Measurements from ENCODE around the gene TEX13B.

The TEX13B gene

DNA sequence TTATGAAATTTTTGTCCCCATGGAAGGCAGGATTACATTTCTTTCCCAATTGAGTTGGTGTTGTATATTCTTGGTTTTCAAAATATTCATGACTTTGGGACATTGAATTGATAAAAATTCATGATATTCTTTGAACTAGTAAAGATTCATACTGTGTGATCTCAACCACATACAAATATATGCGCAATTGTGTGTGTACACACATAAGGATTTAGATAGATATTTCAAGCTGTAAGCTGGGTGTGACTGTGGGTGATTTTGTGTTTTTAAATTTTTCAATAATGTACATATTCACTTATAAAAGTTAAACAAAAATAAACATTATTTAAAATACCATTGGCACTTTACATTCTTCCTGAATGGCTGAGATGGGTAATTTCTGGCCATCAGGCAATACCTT is 43.2 kb upstream of the TEX13B start:
- Histone ChIP-seq H3K27ac (ENCODE audit: poor library complexity, severe bottlenecking) (no peak overlapping the region), H3K27me3 (ENCODE audit: insufficient read depth, poor library complexity, severe bottlenecking) (no peaks in the 10 kb centered on the region), H3K36me3 (ENCODE audit: low read depth) (no peaks in the 10 kb centered on the region), H3K4me1 (ENCODE audit: insufficient read depth, poor library complexity, severe bottlenecking) (peaks cover 8% of the 10 kb centered on the region), H3K9me3 (ENCODE audit: severe bottlenecking) (no peaks in the 10 kb centered on the region), H3K4me3 (ENCODE audit: severe bottlenecking) (no peak overlapping the region)
- TF ChIP-seq, protein P1, sequence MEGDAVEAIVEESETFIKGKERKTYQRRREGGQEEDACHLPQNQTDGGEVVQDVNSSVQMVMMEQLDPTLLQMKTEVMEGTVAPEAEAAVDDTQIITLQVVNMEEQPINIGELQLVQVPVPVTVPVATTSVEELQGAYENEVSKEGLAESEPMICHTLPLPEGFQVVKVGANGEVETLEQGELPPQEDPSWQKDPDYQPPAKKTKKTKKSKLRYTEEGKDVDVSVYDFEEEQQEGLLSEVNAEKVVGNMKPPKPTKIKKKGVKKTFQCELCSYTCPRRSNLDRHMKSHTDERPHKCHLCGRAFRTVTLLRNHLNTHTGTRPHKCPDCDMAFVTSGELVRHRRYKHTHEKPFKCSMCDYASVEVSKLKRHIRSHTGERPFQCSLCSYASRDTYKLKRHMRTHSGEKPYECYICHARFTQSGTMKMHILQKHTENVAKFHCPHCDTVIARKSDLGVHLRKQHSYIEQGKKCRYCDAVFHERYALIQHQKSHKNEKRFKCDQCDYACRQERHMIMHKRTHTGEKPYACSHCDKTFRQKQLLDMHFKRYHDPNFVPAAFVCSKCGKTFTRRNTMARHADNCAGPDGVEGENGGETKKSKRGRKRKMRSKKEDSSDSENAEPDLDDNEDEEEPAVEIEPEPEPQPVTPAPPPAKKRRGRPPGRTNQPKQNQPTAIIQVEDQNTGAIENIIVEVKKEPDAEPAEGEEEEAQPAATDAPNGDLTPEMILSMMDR (IDR thresholded peaks at IDR 0.05; ENCODE audit: poor library complexity, severe bottlenecking): no peak
- DNase-seq (ENCODE audit: low spot score): no peak
- ATAC-seq (ENCODE audit: low read depth): no peak

DNA sequence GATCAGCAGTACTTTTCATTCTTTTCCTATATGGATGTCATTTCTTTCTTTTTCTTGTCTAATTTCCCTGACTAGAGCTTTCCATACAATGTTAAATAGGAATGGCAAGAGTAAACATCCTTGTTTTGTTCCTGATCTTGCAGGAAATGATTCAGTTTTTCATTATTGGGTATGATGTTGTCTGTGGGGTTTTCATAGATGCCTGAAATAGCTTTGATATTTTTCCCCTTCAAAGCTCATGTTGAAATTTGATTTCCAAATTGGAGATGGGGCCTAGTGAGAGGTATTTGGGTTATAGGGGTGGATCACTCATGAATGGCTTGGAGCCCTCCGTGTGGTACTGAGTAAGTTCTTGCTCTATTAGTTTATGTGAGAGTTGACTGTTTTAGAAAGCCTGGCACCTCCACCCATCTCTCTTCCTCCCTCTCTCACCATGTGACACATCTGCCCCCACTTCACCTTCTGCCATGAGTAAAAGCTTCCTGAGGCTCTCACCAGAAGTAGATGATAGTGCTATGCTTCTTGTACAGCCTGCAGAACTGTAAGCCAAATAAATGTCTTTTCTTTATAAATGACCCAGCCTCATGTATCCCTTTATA is 40.4 kb upstream of the TEX13B start:
- H3K27ac ChIP-seq (ENCODE audit: poor library complexity, severe bottlenecking): no peak overlapping the region
- TF ChIP-seq, protein P1 (IDR thresholded peaks at IDR 0.05; ENCODE audit: poor library complexity, severe bottlenecking): no peak

DNA sequence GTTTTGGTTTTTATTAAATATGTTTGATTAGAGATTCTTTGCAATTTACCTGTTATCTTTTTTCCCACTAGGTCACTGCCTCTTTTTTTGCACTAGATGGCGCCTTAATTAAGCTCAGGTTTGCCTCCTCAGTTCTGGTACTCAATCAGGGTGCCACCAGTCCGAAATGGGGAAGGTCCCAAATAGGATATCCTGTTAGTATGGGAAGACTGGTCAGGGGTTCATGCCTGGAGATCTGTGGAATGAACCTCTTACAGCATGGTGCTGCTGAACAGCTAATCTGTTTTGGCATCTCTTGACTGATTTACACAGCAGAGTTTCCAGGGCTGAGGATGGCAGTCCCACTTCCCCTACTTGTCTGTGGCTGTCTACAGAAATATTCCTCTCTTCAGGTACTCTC is 38.5 kb upstream of the TEX13B start:
- H3K9me3 ChIP-seq (ENCODE audit: severe bottlenecking): no peaks in the 10 kb centered on the region
- H3K36me3 ChIP-seq (ENCODE audit: low read depth): no peaks in the 10 kb centered on the region
- no peak for DNase-seq (ENCODE audit: low spot score)
- no peak for ATAC-seq (ENCODE audit: low read depth)
- H3K4me1 ChIP-seq (ENCODE audit: insufficient read depth, poor library complexity, severe bottlenecking): peaks cover 8% of the 10 kb centered on the region
- H3K27me3 ChIP-seq (ENCODE audit: insufficient read depth, poor library complexity, severe bottlenecking): no peaks in the 10 kb centered on the region
- no peak overlapping the region for H3K4me3 ChIP-seq (ENCODE audit: severe bottlenecking)
- TF ChIP-seq, protein P1 (IDR thresholded peaks at IDR 0.05; ENCODE audit: poor library complexity, severe bottlenecking): peak; percentile 67
- no peak overlapping the region for H3K27ac ChIP-seq (ENCODE audit: poor library complexity, severe bottlenecking)

More for the DNA sequence above, 40.4 kb upstream of the TEX13B start:
- H3K4me3 ChIP-seq (ENCODE audit: severe bottlenecking): no peak overlapping the region
- no peaks in the 10 kb centered on the region for H3K36me3 ChIP-seq (ENCODE audit: low read depth)
- no peaks in the 10 kb centered on the region for H3K27me3 ChIP-seq (ENCODE audit: insufficient read depth, poor library complexity, severe bottlenecking)
- ATAC-seq (ENCODE audit: low read depth) (peak; percentile 44; the same call in 2 of the 3 replicates), DNase-seq (ENCODE audit: low spot score) (no peak)
- no peaks in the 10 kb centered on the region for H3K9me3 ChIP-seq (ENCODE audit: severe bottlenecking)
- peaks cover 8% of the 10 kb centered on the region for H3K4me1 ChIP-seq (ENCODE audit: insufficient read depth, poor library complexity, severe bottlenecking)

DNA sequence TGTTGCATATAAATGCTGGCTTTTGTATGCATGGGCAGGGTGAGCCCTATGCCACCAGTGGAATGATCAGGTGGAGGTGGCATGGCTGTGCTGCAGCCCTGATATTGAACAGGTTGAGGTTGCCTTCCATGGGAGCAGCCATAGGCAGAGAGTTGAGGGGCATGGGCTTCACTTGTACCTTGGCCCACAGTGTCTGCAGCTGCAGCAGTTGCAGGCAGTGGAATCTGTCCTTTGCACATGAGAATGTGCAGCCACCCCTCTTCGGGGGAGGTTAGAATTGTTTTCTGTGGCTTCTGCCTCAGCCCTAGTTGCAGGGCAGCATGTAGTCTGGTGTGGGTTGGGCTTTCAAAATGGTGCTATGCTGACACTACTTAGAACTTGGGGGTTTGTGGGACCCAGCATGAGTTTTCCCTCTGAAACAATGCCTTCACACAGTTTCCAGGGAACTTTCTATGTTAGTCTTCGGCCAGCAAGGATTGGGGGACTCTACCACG is 37.3 kb upstream of the TEX13B start:
- H3K36me3 ChIP-seq (ENCODE audit: low read depth): no peaks in the 10 kb centered on the region
- H3K27ac ChIP-seq (ENCODE audit: poor library complexity, severe bottlenecking): no peak overlapping the region
- DNase-seq (ENCODE audit: low spot score) (no peak), ATAC-seq (ENCODE audit: low read depth) (no peak)
- H3K4me3 ChIP-seq (ENCODE audit: severe bottlenecking): no peak overlapping the region
- no peaks in the 10 kb centered on the region for H3K27me3 ChIP-seq (ENCODE audit: insufficient read depth, poor library complexity, severe bottlenecking)
- peaks cover 8% of the 10 kb centered on the region for H3K4me1 ChIP-seq (ENCODE audit: insufficient read depth, poor library complexity, severe bottlenecking)
- no peaks in the 10 kb centered on the region for H3K9me3 ChIP-seq (ENCODE audit: severe bottlenecking)
- TF ChIP-seq, protein P1 (IDR thresholded peaks at IDR 0.05; ENCODE audit: poor library complexity, severe bottlenecking): no peak

DNA sequence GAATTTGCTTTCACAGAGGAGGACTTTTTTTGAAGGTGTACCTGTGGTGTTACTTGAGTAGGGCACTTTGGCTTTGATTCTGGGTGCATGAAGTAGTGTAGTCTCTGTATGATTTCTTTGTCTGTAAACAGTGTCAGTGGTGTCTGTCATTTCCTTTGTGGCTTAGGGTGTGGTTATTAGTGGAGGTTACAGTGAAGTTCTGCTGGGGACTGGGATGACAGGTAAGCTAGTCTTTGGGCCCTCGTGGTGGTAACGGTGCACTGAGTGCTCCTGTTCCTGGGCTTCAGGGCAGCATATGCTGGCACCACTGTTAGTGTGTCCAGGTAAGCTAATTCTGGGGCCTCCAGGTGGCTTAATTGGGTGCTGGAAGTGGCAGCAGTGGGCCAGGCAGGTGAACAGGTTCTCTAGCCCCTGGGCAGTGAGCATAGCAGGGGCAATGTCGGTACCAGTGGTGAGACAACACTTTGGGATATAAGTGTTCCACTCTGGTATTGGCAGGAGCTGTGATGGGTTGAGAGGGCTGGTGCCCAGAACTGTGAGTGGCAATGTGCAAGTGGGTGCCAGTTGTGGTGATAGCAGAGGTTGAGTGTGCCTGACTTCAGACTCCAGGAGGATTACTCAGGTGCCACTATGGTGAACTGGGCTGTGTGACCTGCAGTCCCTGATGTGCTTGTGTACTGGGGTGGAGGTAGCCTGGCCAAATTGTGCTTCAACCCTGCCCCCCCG is 36.6 kb upstream of the TEX13B start:
- Histone ChIP-seq H3K9me3 (ENCODE audit: severe bottlenecking) (no peaks in the 10 kb centered on the region), H3K27ac (ENCODE audit: poor library complexity, severe bottlenecking) (no peak overlapping the region), H3K36me3 (ENCODE audit: low read depth) (no peaks in the 10 kb centered on the region), H3K4me3 (ENCODE audit: severe bottlenecking) (no peak overlapping the region), H3K27me3 (ENCODE audit: insufficient read depth, poor library complexity, severe bottlenecking) (no peaks in the 10 kb centered on the region), H3K4me1 (ENCODE audit: insufficient read depth, poor library complexity, severe bottlenecking) (peaks cover 8% of the 10 kb centered on the region)
- DNase-seq (ENCODE audit: low spot score): no peak
- no peak for ATAC-seq (ENCODE audit: low read depth)
- TF ChIP-seq, protein P1 (IDR thresholded peaks at IDR 0.05; ENCODE audit: poor library complexity, severe bottlenecking): no peak
